NB4 (cell line): ENCODE measurements around the gene LPCAT1.

ENCODE experiments used
- CTCF ChIP-seq: IDR thresholded peaks from one replicate; pipeline ENCODE4 v1.5.1; 2012; ENCODE audit warnings: low read depth, low read length
- MYC ChIP-seq: IDR thresholded peaks from 2 replicates; pipeline ENCODE4 v1.6.1; 2011; ENCODE audit warnings: low read depth, low read length
- POLR2A ChIP-seq: IDR thresholded peaks from 2 replicates; pipeline ENCODE4 v1.6.1; 2011; ENCODE audit warnings: mild to moderate bottlenecking; ENCODE audit not compliant: insufficient read length; ENCODE audit errors: extremely low read depth

- TF ChIP-seq POLR2A: no peak
- no peak for TF ChIP-seq CTCF
- no peak for TF ChIP-seq MYC
Measured at GRCh38 chr5:1481266-1481958, 42.3 kb downstream of the LPCAT1 start.
